Fibroblast of pulmonary artery (primary cell): Measurements from ENCODE around the gene SERGEF.
A peak's percentile ranks its signal among the peaks of the same experiment; 100 is the strongest.

Experiments
- DNase-seq: peaks from one replicate; pipeline ENCODE4 v3.0.0-alpha.2; 2010; ENCODE audit warnings: low read depth
- H3K4me3 ChIP-seq: replicated peaks from 2 replicates; pipeline ENCODE4 v1.5.1; 2011; ENCODE audit warnings: low read depth, mild to moderate bottlenecking, control low read depth, low read length, moderate library complexity
- CTCF ChIP-seq: IDR thresholded peaks from 2 replicates; pipeline ENCODE4 v1.5.1; 2011; ENCODE audit warnings: mild to moderate bottlenecking, control low read depth, low read length, inconsistent platforms; ENCODE audit errors: missing control alignments

Gene SERGEF

GRCh38 chr11:17788084-17788483, 224.8 kb downstream of the SERGEF start:
- DNase-seq: no peak
- H3K4me3 ChIP-seq: no peak overlapping the region
- TF ChIP-seq CTCF: no peak

GRCh38 chr11:17786824-17787525, 225.9 kb downstream of the SERGEF start:
- peak; percentile 47 for DNase-seq
- no peak overlapping the region for H3K4me3 ChIP-seq
- no peak for TF ChIP-seq CTCF

GRCh38 chr11:17783878-17784277, 229.0 kb downstream of the SERGEF start:
- no peak for TF ChIP-seq CTCF
- DNase-seq: no peak

GRCh38 chr11:17782603-17783337, 230.1 kb downstream of the SERGEF start:
- DNase-seq: no peak
- no peak overlapping the region for H3K4me3 ChIP-seq
- TF ChIP-seq CTCF: no peak

More at GRCh38 chr11:17783878-17784277, 229.0 kb downstream of the SERGEF start:
- no peak overlapping the region for H3K4me3 ChIP-seq

- DNase-seq: no peak
- no peak overlapping the region for H3K4me3 ChIP-seq
- TF ChIP-seq CTCF: no peak
Observed at GRCh38 chr11:17782145-17782544, 230.7 kb downstream of the SERGEF start.

GRCh38 chr11:17781626-17782025, 231.2 kb downstream of the SERGEF start:
- DNase-seq: no peak
- no peak overlapping the region for H3K4me3 ChIP-seq
- no peak for TF ChIP-seq CTCF
